ENCODE measurements around the gene SMYD3. TPM values are rescaled to one million over a fixed set of nuclear protein-coding genes. Genes with fewer than 3 reads are reported as not detected.

SMYD3 gene
- total and polyA plus RNA-seq, 9 donors = 8.0 to 13.9 (median 9.6) TPM

DNA sequence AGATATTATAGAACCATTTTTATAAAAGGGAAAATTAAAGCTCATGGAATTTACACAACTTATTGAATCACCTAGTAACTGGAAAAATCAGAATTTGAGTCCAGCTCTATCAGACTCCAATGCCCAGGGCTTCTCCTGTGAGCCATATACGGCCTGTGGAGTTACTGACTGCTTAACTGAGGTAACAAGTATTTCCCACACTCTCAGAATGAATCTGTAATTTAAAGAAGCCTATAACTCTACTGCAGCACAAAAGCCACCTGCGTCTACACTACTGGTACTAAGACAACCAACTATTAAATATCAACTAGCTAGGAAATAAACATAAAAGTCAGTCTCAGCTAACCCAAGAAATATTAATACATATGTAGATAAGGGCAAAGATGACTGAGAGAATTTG lies 29.4 kb downstream of the SMYD3 start:
- no peak overlapping the region for H3K27ac ChIP-seq (ENCODE audit: low read length)
- no peaks in the 10 kb centered on the region for H3K27me3 ChIP-seq (ENCODE audit: control insufficient read depth, insufficient read depth, low read length)
- H3K4me1 ChIP-seq (ENCODE audit: control insufficient read depth, insufficient read depth, low read length) = no peaks in the 10 kb centered on the region
- WGBS (ENCODE audit: insufficient coverage) = no CpG with 5 or more reads among the region's 2 CpGs
- no peak for DNase-seq
- H3K36me3 ChIP-seq (ENCODE audit: control insufficient read depth, insufficient read depth, low read length) = no peaks in the 10 kb centered on the region
- no peaks in the 10 kb centered on the region for H3K9me3 ChIP-seq (replicated peaks; ENCODE audit: control insufficient read depth, low read depth, low read length)
- no peak overlapping the region for H3K4me3 ChIP-seq (ENCODE audit: low read length)

DNA sequence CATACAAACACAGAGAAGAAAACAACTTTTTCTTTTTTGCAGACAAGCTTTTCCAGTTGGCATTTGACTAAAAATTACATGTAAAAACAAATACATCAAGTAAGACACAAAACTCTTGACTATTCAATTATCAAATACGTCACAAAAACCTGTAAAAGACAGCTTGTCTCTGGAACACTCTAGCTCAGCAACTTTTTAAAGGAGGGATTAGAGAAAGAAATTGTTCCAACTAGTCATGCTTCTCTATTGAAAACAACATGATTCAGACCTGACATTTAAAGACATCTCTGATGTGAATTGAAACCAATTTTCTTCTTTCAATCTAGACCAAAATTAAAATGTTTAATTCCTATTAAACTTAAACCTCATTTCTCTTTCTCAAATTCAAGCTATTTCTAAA lies 30.3 kb downstream of the SMYD3 start:
- Histone ChIP-seq H3K27me3 (ENCODE audit: control insufficient read depth, insufficient read depth, low read length) (no peaks in the 10 kb centered on the region), H3K27ac (ENCODE audit: low read length) (no peak overlapping the region), H3K4me3 (ENCODE audit: low read length) (no peak overlapping the region), H3K36me3 (ENCODE audit: control insufficient read depth, insufficient read depth, low read length) (no peaks in the 10 kb centered on the region), H3K9me3 (replicated peaks; ENCODE audit: control insufficient read depth, low read depth, low read length) (no peaks in the 10 kb centered on the region), H3K4me1 (ENCODE audit: control insufficient read depth, insufficient read depth, low read length) (no peaks in the 10 kb centered on the region)
- no CpG with 5 or more reads among the region's 1 CpG for WGBS (ENCODE audit: insufficient coverage)
- no peak for DNase-seq

DNA sequence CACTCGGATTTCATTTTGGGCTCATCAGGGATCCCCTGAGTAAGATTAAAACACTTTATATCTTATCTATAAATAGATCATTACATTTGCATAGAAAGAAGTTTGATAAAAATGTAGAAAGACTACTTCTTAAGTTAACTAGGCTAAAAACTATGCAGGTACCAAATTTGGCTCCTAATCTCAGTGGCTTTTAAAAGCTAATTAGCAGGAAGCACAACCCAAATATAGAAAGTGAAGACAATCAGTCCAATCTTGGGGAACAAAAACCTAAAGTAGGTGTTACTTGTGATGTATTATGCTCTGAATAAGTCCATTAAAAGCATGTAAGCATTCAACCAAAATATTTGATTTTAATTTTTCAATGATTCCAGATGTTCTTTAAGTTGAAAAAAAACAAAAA lies 35.4 kb downstream of the SMYD3 start:
- H3K27ac ChIP-seq (ENCODE audit: low read length) = no peak overlapping the region
- H3K27me3 ChIP-seq (ENCODE audit: control insufficient read depth, insufficient read depth, low read length) = no peaks in the 10 kb centered on the region
- no peaks in the 10 kb centered on the region for H3K36me3 ChIP-seq (ENCODE audit: control insufficient read depth, insufficient read depth, low read length)
- H3K4me3 ChIP-seq (ENCODE audit: low read length) = no peak overlapping the region
- DNase-seq = no peak
- WGBS (ENCODE audit: insufficient coverage) = no CpG with 5 or more reads among the region's 1 CpG
- no peaks in the 10 kb centered on the region for H3K4me1 ChIP-seq (ENCODE audit: control insufficient read depth, insufficient read depth, low read length)
- no peaks in the 10 kb centered on the region for H3K9me3 ChIP-seq (replicated peaks; ENCODE audit: control insufficient read depth, low read depth, low read length)

DNA sequence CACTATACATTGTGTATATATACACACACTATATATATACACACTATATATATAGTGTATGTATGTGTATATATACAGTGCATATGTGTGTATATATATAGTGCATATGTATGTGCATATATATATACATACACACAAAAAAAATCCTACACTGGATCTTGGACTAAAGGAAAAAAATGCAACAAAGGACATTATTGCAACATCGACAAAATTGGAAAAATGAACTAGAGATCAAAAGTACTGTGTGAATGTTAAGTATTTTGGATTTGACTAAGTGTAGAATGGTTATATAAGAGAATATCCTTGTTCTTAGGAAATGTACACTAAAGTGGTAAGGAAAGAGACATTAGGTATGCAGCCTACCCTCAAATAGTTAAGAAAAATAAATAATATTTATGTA lies 36.5 kb downstream of the SMYD3 start:
- Histone ChIP-seq H3K9me3 (replicated peaks; ENCODE audit: control insufficient read depth, low read depth, low read length) (no peaks in the 10 kb centered on the region), H3K36me3 (ENCODE audit: control insufficient read depth, insufficient read depth, low read length) (no peaks in the 10 kb centered on the region), H3K4me1 (ENCODE audit: control insufficient read depth, insufficient read depth, low read length) (no peaks in the 10 kb centered on the region), H3K27me3 (ENCODE audit: control insufficient read depth, insufficient read depth, low read length) (no peaks in the 10 kb centered on the region), H3K27ac (ENCODE audit: low read length) (no peak overlapping the region), H3K4me3 (ENCODE audit: low read length) (no peak overlapping the region)
- WGBS (ENCODE audit: insufficient coverage) = no CpG with 5 or more reads among the region's 1 CpG
- DNase-seq = no peak

DNA sequence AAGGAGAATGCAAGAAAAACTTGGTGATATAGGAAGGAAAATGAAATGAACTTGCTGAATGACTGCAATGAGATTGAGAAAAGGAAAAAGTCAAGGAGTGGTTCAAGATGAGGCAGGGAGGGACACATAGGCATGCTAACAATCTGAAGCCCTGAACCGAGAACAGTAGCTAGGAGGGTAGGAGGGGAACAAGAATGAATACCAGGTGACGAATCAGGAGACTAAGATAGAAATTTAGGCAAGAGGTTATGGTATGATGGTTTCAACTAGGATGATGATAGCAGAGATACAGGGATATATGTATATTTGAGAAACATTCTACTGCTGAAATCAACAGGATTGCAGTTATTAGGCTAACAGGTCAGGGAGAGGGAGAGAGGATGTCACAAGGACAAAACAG lies 44.1 kb downstream of the SMYD3 start:
- DNase-seq = no peak
- H3K36me3 ChIP-seq (ENCODE audit: control insufficient read depth, insufficient read depth, low read length) = no peaks in the 10 kb centered on the region
- no peaks in the 10 kb centered on the region for H3K4me1 ChIP-seq (ENCODE audit: control insufficient read depth, insufficient read depth, low read length)
- H3K27ac ChIP-seq (ENCODE audit: low read length) = no peak overlapping the region
- 81% methylated on average over 2 of the region's 2 CpGs for WGBS (ENCODE audit: insufficient coverage)
- H3K9me3 ChIP-seq (replicated peaks; ENCODE audit: control insufficient read depth, low read depth, low read length) = no peaks in the 10 kb centered on the region
- H3K4me3 ChIP-seq (ENCODE audit: low read length) = no peak overlapping the region
- H3K27me3 ChIP-seq (ENCODE audit: control insufficient read depth, insufficient read depth, low read length) = no peaks in the 10 kb centered on the region

DNA sequence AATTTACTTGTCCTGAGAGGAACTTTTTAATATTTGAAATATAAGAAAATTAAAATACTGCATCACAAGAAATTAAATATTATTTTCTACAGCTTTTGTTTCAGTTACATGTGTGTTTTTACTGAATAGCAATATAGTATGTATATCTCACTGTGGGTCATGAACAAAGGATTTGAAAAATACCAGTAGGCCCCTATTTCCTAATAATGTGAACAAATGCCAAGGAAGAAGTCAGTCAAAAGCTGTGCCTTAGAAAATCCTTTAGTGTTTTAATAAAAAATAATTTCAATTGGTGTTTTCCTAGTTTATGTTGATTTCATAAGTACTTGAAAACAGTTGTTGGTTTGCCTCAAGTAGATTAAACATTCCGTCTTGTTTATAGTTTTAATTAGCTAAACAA lies 46.7 kb downstream of the SMYD3 start:
- Histone ChIP-seq H3K27me3 (ENCODE audit: control insufficient read depth, insufficient read depth, low read length) (no peaks in the 10 kb centered on the region), H3K27ac (ENCODE audit: low read length) (no peak overlapping the region), H3K36me3 (ENCODE audit: control insufficient read depth, insufficient read depth, low read length) (no peaks in the 10 kb centered on the region), H3K9me3 (replicated peaks; ENCODE audit: control insufficient read depth, low read depth, low read length) (no peaks in the 10 kb centered on the region), H3K4me1 (ENCODE audit: control insufficient read depth, insufficient read depth, low read length) (no peaks in the 10 kb centered on the region), H3K4me3 (ENCODE audit: low read length) (no peak overlapping the region)
- DNase-seq = no peak
- WGBS (ENCODE audit: insufficient coverage) = no CpG with 5 or more reads among the region's 1 CpG

DNA sequence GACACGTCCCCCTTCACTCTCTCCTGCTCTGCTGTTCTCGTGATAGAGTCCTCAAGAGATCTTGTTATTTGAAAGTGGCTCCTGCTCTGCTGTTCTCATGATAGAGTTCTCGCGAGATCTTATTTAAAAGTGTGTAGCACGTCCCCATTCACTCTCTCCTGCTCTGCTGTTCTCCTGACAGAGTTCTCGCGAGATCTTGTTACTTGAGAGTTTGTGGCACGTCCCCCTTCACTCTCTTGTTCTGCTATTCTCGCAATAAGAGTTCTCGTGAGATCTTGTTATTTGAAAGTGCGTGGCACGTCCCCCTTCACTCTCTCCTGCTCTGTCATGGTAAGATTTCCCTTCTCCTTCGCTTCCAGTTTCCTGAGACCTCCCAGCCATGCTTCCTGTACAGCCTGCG lies 47.9 kb downstream of the SMYD3 start:
- H3K36me3 ChIP-seq (ENCODE audit: control insufficient read depth, insufficient read depth, low read length) = no peaks in the 10 kb centered on the region
- H3K9me3 ChIP-seq (replicated peaks; ENCODE audit: control insufficient read depth, low read depth, low read length) = no peaks in the 10 kb centered on the region
- 88% methylated on average over 4 of the region's 14 CpGs for WGBS (ENCODE audit: insufficient coverage)
- DNase-seq = no peak
- no peak overlapping the region for H3K27ac ChIP-seq (ENCODE audit: low read length)
- H3K4me1 ChIP-seq (ENCODE audit: control insufficient read depth, insufficient read depth, low read length) = no peaks in the 10 kb centered on the region
- H3K27me3 ChIP-seq (ENCODE audit: control insufficient read depth, insufficient read depth, low read length) = no peaks in the 10 kb centered on the region
- no peak overlapping the region for H3K4me3 ChIP-seq (ENCODE audit: low read length)

DNA sequence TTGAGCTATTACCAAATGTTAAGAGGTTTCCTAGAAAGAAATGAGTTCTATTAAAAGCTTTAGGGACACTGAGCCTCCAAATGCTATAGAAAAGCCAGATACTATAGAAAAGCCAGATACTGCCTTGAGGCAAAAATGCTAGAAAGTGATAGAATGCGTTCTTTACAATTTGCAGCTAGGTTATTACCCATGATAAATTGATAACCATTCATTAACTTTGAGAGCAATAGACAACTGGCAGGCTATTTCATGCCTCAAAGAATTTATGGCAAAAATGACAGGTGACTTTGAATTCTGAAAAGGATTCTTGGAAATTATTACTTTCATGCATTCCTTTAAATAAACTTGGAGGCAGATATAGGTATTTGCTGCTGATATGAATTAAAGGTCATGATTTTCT lies 51.6 kb downstream of the SMYD3 start:
- no peaks in the 10 kb centered on the region for H3K9me3 ChIP-seq (replicated peaks; ENCODE audit: control insufficient read depth, low read depth, low read length)
- WGBS (ENCODE audit: insufficient coverage) = no CpG with 5 or more reads among the region's 1 CpG

DNA sequence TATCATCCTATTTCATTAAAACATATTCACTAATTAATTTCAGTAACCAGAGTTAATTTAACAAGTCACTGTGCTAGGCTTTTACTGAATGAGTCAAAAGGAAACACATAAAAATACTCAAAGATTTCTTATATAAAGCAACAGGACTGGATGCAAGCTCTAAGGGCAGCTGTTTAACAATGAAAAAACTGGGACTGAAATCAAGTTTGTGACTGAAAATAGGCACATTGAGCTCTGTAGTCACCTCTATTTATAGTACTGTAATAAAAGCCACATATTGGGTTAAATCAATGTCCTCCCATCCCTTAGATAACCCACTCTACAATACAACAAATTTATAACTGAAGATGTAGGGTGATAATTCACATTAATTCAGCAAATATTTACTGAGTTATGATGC lies 52.4 kb downstream of the SMYD3 start:
- Histone ChIP-seq H3K36me3 (ENCODE audit: control insufficient read depth, insufficient read depth, low read length) (no peaks in the 10 kb centered on the region), H3K4me3 (ENCODE audit: low read length) (no peak overlapping the region), H3K4me1 (ENCODE audit: control insufficient read depth, insufficient read depth, low read length) (no peaks in the 10 kb centered on the region), H3K27me3 (ENCODE audit: control insufficient read depth, insufficient read depth, low read length) (no peaks in the 10 kb centered on the region), H3K27ac (ENCODE audit: low read length) (no peak overlapping the region), H3K9me3 (replicated peaks; ENCODE audit: control insufficient read depth, low read depth, low read length) (no peaks in the 10 kb centered on the region)
- DNase-seq = peak; percentile 25

More for the DNA sequence above, 51.6 kb downstream of the SMYD3 start:
- no peak for DNase-seq
- Histone ChIP-seq H3K27ac (ENCODE audit: low read length) (no peak overlapping the region), H3K4me3 (ENCODE audit: low read length) (no peak overlapping the region), H3K4me1 (ENCODE audit: control insufficient read depth, insufficient read depth, low read length) (no peaks in the 10 kb centered on the region), H3K27me3 (ENCODE audit: control insufficient read depth, insufficient read depth, low read length) (no peaks in the 10 kb centered on the region), H3K36me3 (ENCODE audit: control insufficient read depth, insufficient read depth, low read length) (no peaks in the 10 kb centered on the region)

DNA sequence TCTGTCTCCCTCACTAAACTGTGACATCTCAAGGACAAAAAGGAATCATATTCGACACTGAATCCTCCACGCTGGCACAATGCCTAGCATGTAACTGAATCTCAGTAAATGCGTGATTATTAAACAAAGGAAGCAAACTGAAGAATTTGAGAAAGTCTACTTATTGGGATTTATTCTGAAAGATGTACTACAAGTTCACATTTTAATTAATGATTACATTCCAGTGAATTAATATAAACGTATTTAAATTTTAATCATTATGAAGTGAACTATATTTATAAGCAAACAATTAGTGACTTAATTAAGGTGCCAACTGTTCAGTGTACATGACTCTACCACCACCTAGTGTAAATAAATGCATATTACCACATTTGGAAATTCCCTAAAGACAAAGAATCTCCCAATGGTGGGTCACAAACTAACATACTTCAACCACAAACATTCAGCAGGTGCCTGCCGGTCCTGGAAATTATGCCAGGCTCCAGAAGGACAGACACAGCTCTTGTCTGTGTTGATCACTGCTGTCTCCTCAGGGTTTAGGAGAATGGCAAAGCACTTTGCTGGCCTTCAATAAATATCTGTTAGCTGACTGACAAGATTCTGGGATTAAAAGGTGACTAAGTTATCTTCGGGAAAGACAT lies 56.3 kb downstream of the SMYD3 start:
- Histone ChIP-seq H3K4me1 (ENCODE audit: control insufficient read depth, insufficient read depth, low read length) (no peaks in the 10 kb centered on the region), H3K27ac (ENCODE audit: low read length) (no peak overlapping the region), H3K4me3 (ENCODE audit: low read length) (no peak overlapping the region), H3K36me3 (ENCODE audit: control insufficient read depth, insufficient read depth, low read length) (no peaks in the 10 kb centered on the region), H3K27me3 (ENCODE audit: control insufficient read depth, insufficient read depth, low read length) (no peaks in the 10 kb centered on the region), H3K9me3 (replicated peaks; ENCODE audit: control insufficient read depth, low read depth, low read length) (no peaks in the 10 kb centered on the region)
- WGBS (ENCODE audit: insufficient coverage) = 80% methylated on average over 1 of the region's 6 CpGs
- no peak for DNase-seq

DNA sequence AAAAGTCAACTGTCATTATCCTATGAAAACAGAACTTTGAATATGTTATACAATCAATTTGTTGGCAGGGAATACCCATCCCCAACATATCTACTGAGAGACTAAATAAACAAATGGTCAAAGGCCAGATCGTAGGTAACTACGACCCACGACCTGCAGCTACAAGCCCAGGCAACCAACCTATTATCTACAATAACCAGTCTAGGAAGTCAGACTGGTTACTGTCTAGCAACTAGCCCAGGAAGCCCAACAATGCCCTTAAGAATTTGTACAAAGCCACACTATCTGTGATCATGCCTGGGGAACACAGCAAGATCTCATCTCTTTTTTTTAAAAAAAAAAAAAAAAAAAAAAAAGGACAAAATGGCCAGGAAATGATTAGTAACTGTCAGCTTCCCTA lies 58.7 kb downstream of the SMYD3 start:
- Histone ChIP-seq H3K36me3 (ENCODE audit: control insufficient read depth, insufficient read depth, low read length) (no peaks in the 10 kb centered on the region), H3K4me3 (ENCODE audit: low read length) (no peak overlapping the region), H3K27me3 (ENCODE audit: control insufficient read depth, insufficient read depth, low read length) (no peaks in the 10 kb centered on the region), H3K9me3 (replicated peaks; ENCODE audit: control insufficient read depth, low read depth, low read length) (no peaks in the 10 kb centered on the region), H3K4me1 (ENCODE audit: control insufficient read depth, insufficient read depth, low read length) (no peaks in the 10 kb centered on the region), H3K27ac (ENCODE audit: low read length) (no peak overlapping the region)
- no peak for DNase-seq
- WGBS (ENCODE audit: insufficient coverage) = no CpG with 5 or more reads among the region's 3 CpGs
